ENCODE data around the gene BIN1.

GRCh38 chr2:127121353-127121752 is 14.4 kb upstream of the BIN1 start:
- TF ChIP-seq POLR2AphosphoS5 (IDR thresholded peaks at IDR 0.05; ENCODE audit: borderline replicate concordance, low read depth, low read length): no peak
- TF ChIP-seq EZH2 (IDR thresholded peaks at IDR 0.05): no peak
- TF ChIP-seq FOXP2 (optimal IDR thresholded peaks at IDR 0.05; ENCODE audit: control extremely low read depth, extremely low read length, insufficient read depth): no peak
